OCI-LY3 (cell line): ENCODE data around the gene UQCC3.

Experiments
- CTCF ChIP-seq: fragments of 200-600, 300-600 bp; sonication (generic); IDR thresholded peaks from 2 replicates; pipeline ENCODE4 v1.5.1; 2014; ENCODE audit warnings: antibody characterized with exemption, low read length, low read depth
- EZH2phosphoT487 ChIP-seq: fragments of 200-600 bp; shearing (Covaris generic); IDR thresholded peaks from 2 replicates; pipeline ENCODE4 v1.6.1; 2018; ENCODE audit warnings: antibody characterized with exemption, mixed run types, low read depth

- TF ChIP-seq CTCF (no peak), EZH2phosphoT487 (no peak)
These were observed 17.2 kb upstream of the UQCC3 start for GRCh38 chr11:62654297-62654696.
